Activated CD4-positive, alpha-beta T cell treated with anti-CD3 and anti-CD28 coated beads, Interleukin-2, amount 50 U/mL, for 4 hours (primary cell): ENCODE measurements around the gene DHRS9.
"Not testable (repeated sequence)": the region's sequence is repeated elsewhere in the genome, so short reads cannot be mapped to it uniquely, and the experiment has no call there.

ENCODE experiments used
- DNase-seq, 2 experiments: peaks; one replicate each; pipeline ENCODE4 v3.0.0-alpha.2; 2020

DHRS9 gene

GRCh38 chr2:169069341-169069740 lies at the start of gene DHRS9:
DHRS9 (plus strand) TSS chr2:169069563; CDS start chr2:169081582, 12,019 bp downstream.
- DNase-seq: no peak

- no peak for DNase-seq
Observed at GRCh38 chr2:169023161-169023560, 46.2 kb upstream of the DHRS9 start.

- DNase-seq: no peak
Observed at GRCh38 chr2:169026056-169026455, 43.3 kb upstream of the DHRS9 start.

GRCh38 chr2:169027234-169027633 lies 42.1 kb upstream of the DHRS9 start:
- DNase-seq: no peak

GRCh38 chr2:169029341-169029740 lies 40.0 kb upstream of the DHRS9 start:
- no peak for DNase-seq

- DNase-seq: no peak
Observed at GRCh38 chr2:169031202-169031601, 38.2 kb upstream of the DHRS9 start, which contains the start of gene ABCB11. ABCB11 (minus strand) TSS chr2:169031324; CDS start chr2:169018125, 13,199 bp downstream.

- no peak for DNase-seq
Observed at GRCh38 chr2:169034256-169034655, 35.1 kb upstream of the DHRS9 start.

GRCh38 chr2:169034984-169035544 lies 34.3 kb upstream of the DHRS9 start:
- no peak for DNase-seq

GRCh38 chr2:169035887-169036286 lies 33.5 kb upstream of the DHRS9 start:
- DNase-seq: no peak

- no peak for DNase-seq
Observed at GRCh38 chr2:169036736-169037440, 32.5 kb upstream of the DHRS9 start.

- no peak for DNase-seq
Observed at GRCh38 chr2:169038338-169038757, 31.0 kb upstream of the DHRS9 start.

- DNase-seq: no peak
Observed at GRCh38 chr2:169039702-169040101, 29.7 kb upstream of the DHRS9 start.

GRCh38 chr2:169041594-169041993 lies 27.8 kb upstream of the DHRS9 start:
- DNase-seq: no peak

GRCh38 chr2:169042856-169043255 lies 26.5 kb upstream of the DHRS9 start:
- DNase-seq: no peak

- DNase-seq: no peak
Observed at GRCh38 chr2:169046440-169047151, 22.8 kb upstream of the DHRS9 start.

GRCh38 chr2:169047256-169048250 lies 21.8 kb upstream of the DHRS9 start:
- DNase-seq: no peak

- DNase-seq: no peak
Observed at GRCh38 chr2:169049142-169049541, 20.2 kb upstream of the DHRS9 start.

GRCh38 chr2:169050476-169051240 lies 18.7 kb upstream of the DHRS9 start:
- DNase-seq: no peak

GRCh38 chr2:169054575-169054974 lies 14.8 kb upstream of the DHRS9 start:
- DNase-seq: not testable (repeated sequence)

GRCh38 chr2:169064199-169064598 lies 5.2 kb upstream of the DHRS9 start:
- not testable (repeated sequence) for DNase-seq

- no peak for DNase-seq
Observed at GRCh38 chr2:169065422-169065821, 3.9 kb upstream of the DHRS9 start.
